ENCODE data around the gene MED26.

MED26 gene

GRCh38 chr19:16645140-16645539, 17.1 kb upstream of the MED26 start:
- no peak for DNase-seq

- DNase-seq: no peak
These were observed 13.7 kb upstream of the MED26 start for GRCh38 chr19:16641695-16642094.

GRCh38 chr19:16640951-16641350, 12.9 kb upstream of the MED26 start:
- no peak for DNase-seq

GRCh38 chr19:16638666-16639065, 10.7 kb upstream of the MED26 start:
- no peak for DNase-seq

- DNase-seq: no peak
These were observed 9.5 kb upstream of the MED26 start for GRCh38 chr19:16637535-16637934.

GRCh38 chr19:16631465-16631864, 3.5 kb upstream of the MED26 start:
- no peak for DNase-seq

GRCh38 chr19:16628984-16629691, 1.1 kb upstream of the MED26 start:
- DNase-seq: no peak

GRCh38 chr19:16627928-16628182, 149 bp downstream of the MED26 start:
- no peak for DNase-seq

- DNase-seq: peak; percentile 49
These were observed 644 bp downstream of the MED26 start for GRCh38 chr19:16627193-16627927.

- DNase-seq: no peak
These were observed 1.2 kb downstream of the MED26 start for GRCh38 chr19:16626796-16627192.

GRCh38 chr19:16625163-16625958, 2.6 kb downstream of the MED26 start:
- DNase-seq: no peak

GRCh38 chr19:16624236-16624635, 3.8 kb downstream of the MED26 start:
- no peak for DNase-seq

- no peak for DNase-seq
These were observed 4.4 kb downstream of the MED26 start for GRCh38 chr19:16623576-16623975.

- DNase-seq: no peak
These were observed 4.9 kb downstream of the MED26 start for GRCh38 chr19:16623066-16623465.

GRCh38 chr19:16621165-16621800, 6.7 kb downstream of the MED26 start:
- no peak for DNase-seq

GRCh38 chr19:16620584-16620983, 7.4 kb downstream of the MED26 start:
- no peak for DNase-seq

- DNase-seq: no peak
These were observed 8.0 kb downstream of the MED26 start for GRCh38 chr19:16620018-16620417.

- no peak for DNase-seq
These were observed 8.5 kb downstream of the MED26 start for GRCh38 chr19:16619457-16619856.

GRCh38 chr19:16618248-16618647, 9.8 kb downstream of the MED26 start:
- no peak for DNase-seq

- DNase-seq: no peak
These were observed 12.2 kb downstream of the MED26 start for GRCh38 chr19:16615808-16616207.

GRCh38 chr19:16614941-16615340, 13.1 kb downstream of the MED26 start:
- DNase-seq: no peak

- no peak for DNase-seq
These were observed 14.2 kb downstream of the MED26 start for GRCh38 chr19:16613841-16614240.

GRCh38 chr19:16612636-16613035, 15.4 kb downstream of the MED26 start:
- DNase-seq: no peak

GRCh38 chr19:16611121-16611520, 16.9 kb downstream of the MED26 start:
- no peak for DNase-seq

All from activated T-cell treated with anti-CD3 and anti-CD28 coated beads, Interleukin-2, amount 50 U/mL, for 48 hours (primary cell).